ENCODE measurements around the gene SENP1.

DNA sequence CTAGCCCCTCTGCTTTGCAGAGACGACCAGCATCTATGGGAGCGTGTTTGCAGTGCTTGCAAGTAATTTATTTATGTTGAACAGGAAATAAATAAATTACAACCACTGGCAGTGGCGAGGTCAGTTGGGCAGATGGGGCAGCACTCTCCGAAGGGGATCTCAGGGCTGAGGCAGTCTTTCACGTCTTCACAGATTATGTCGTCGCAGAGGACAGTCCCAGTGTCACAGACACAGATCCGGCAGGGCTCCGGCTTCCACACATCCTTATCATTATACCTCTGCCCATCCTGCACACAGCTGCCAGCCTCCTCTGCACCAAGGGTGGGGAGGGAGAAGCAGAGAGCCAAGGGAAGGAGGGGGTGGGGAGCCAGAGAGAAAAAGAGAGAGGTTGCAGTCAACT lies 106.1 kb downstream of the SENP1 start:
- TF ChIP-seq, protein P1, sequence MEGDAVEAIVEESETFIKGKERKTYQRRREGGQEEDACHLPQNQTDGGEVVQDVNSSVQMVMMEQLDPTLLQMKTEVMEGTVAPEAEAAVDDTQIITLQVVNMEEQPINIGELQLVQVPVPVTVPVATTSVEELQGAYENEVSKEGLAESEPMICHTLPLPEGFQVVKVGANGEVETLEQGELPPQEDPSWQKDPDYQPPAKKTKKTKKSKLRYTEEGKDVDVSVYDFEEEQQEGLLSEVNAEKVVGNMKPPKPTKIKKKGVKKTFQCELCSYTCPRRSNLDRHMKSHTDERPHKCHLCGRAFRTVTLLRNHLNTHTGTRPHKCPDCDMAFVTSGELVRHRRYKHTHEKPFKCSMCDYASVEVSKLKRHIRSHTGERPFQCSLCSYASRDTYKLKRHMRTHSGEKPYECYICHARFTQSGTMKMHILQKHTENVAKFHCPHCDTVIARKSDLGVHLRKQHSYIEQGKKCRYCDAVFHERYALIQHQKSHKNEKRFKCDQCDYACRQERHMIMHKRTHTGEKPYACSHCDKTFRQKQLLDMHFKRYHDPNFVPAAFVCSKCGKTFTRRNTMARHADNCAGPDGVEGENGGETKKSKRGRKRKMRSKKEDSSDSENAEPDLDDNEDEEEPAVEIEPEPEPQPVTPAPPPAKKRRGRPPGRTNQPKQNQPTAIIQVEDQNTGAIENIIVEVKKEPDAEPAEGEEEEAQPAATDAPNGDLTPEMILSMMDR (IDR thresholded peaks at IDR 0.05): no peak
- TF ChIP-seq POLR2A (IDR thresholded peaks at IDR 0.05): no peak
